T-cell (primary cell): ENCODE measurements around the gene PCDH12. TPM values are rescaled to one million over a fixed set of nuclear protein-coding genes. Genes with fewer than 3 reads are reported as not detected.
A peak's percentile ranks its signal among the peaks of the same experiment; 100 is the strongest.

ENCODE experiments used
- ATAC-seq, 4 experiments: fragments of 200-7000 bp in 3 of 4; fragments of 150-1000 bp in 1 of 4; cut with Tn5 transposase; replicated peaks in 1 of 4; 1 replicate in 3 of 4; 2 replicates in 1 of 4; pipeline ENCODE4 v1.10.0; 2021; ENCODE audit warnings: moderate library complexity in 3 of 4, mild to moderate bottlenecking in 2 of 4, moderate number of reproducible peaks in 1 of 4
- CTCF ChIA-PET, 2 donors: fragments of 300-600 bp; sonication (Branson Sonifier 250); formaldehyde crosslinking; loops; one replicate each; lab custom pipeline; 2022; ENCODE audit warnings: antibody characterized with exemption in 2 of 2; lab: Charles Lee
- POLR2A ChIA-PET, 2 donors: fragments of 300-600 bp; sonication (Branson Sonifier 250); formaldehyde crosslinking; loops; one replicate each; lab custom pipeline; 2022; ENCODE audit warnings: antibody characterized with exemption in 2 of 2; lab: Charles Lee
- DNase-seq, 35 experiments: peaks; one replicate each; pipeline versions ENCODE4 v3.0.0 to v3.0.0-alpha.2; 2013 to 2023
- H3K27ac ChIP-seq: one replicate; pipeline ENCODE4 v1.5.1; 2013; ENCODE audit warnings: low read length
- H3K27me3 ChIP-seq, 2 experiments: replicated peaks in 1 of 2; 1 replicate in 1 of 2; 2 replicates in 1 of 2; pipeline versions ENCODE4 v1.6.1 to v1.7.0; 2013; ENCODE audit warnings: low read length in 1 of 2, mixed read lengths in 1 of 2; ENCODE audit not compliant: control insufficient read depth in 2 of 2, insufficient read depth in 2 of 2; ENCODE audit errors: extremely low read depth in 1 of 2
- H3K36me3 ChIP-seq, 2 donors: 1 replicate in 1 of 2; 2 replicates in 1 of 2; pipeline versions ENCODE4 v1.6.1 to v1.7.0; 2013; ENCODE audit warnings: low read length in 1 of 2; ENCODE audit not compliant: control insufficient read depth in 2 of 2, insufficient read depth in 1 of 2; ENCODE audit errors: extremely low read depth in 1 of 2
- H3K4me1 ChIP-seq, 2 experiments: 1 replicate in 1 of 2; 2 replicates in 1 of 2; pipeline versions ENCODE4 v1.6.1 to v1.7.0; 2013; ENCODE audit warnings: low read length in 2 of 2, mixed read lengths in 1 of 2; ENCODE audit not compliant: insufficient read depth in 2 of 2, control insufficient read depth in 1 of 2; ENCODE audit errors: extremely low read depth in 1 of 2
- H3K4me3 ChIP-seq, 2 donors: 1 replicate in 1 of 2; 2 replicates in 1 of 2; pipeline versions ENCODE4 v1.5.1 to v1.7.0; 2013; ENCODE audit warnings: mild to moderate bottlenecking in 2 of 2, low read length in 1 of 2, moderate library complexity in 1 of 2; ENCODE audit not compliant: control insufficient read depth in 1 of 2; ENCODE audit errors: extremely low read depth in 1 of 2
- H3K9me3 ChIP-seq: 2 replicates; pipeline ENCODE4 v1.7.0; 2013
- H3K27ac Mint-ChIP-seq, 2 donors: one replicate each; pipeline ENCODE4 v1.8.0; 2020 to 2021; ENCODE audit warnings: mild to moderate bottlenecking in 2 of 2, mixed read lengths in 2 of 2
- H3K27me3 Mint-ChIP-seq, 2 donors: one replicate each; pipeline ENCODE4 v1.8.0; 2021 to 2022; ENCODE audit warnings: mixed read lengths in 2 of 2
- H3K36me3 Mint-ChIP-seq: one replicate; pipeline ENCODE4 v1.8.0; 2021; ENCODE audit warnings: mixed read lengths
- H3K4me1 Mint-ChIP-seq, 3 donors: one replicate each; pipeline ENCODE4 v1.8.0; 2020 to 2022; ENCODE audit warnings: mixed read lengths in 3 of 3, mild to moderate bottlenecking in 1 of 3
- H3K4me3 Mint-ChIP-seq, 3 donors: one replicate each; pipeline ENCODE4 v1.8.0; 2020 to 2022; ENCODE audit warnings: mild to moderate bottlenecking in 3 of 3, mixed read lengths in 3 of 3, moderate library complexity in 3 of 3
- H3K9me3 Mint-ChIP-seq, 3 donors: one replicate each; pipeline ENCODE4 v1.8.0; 2020 to 2022; ENCODE audit warnings: mixed read lengths in 3 of 3
- WGBS: methylation state at CpG from one replicate; pipeline ENCODE4 v1.1.5; 2013; ENCODE audit warnings: missing lambda C conversion rate; ENCODE audit not compliant: insufficient coverage; 5-methylcytosine and 5-hydroxymethylcytosine counted together
- total RNA-seq, 35 experiments: library from RNA in 6 of 35; stranded (reverse) in 6 of 35; fragments of 120-200 nt in 1 of 35; gene quantifications; one replicate each; pipeline versions ENCODE4 v1.2.1 to v1.2.4 and lab custom pipeline; 2013 to 2026

Gene PCDH12
- total RNA-seq, 5 donors from 2014 or later (not counting 1 experiment from before 2014, with no cell fraction given), result 0.07 to 0.09 TPM; not detected in 3

GRCh38 chr5:142000173-142000572 is 42.2 kb upstream of the PCDH12 start:
- Mint-ChIP-seq H3K9me3 (no peaks in the 10 kb centered on the region), H3K27ac (peak overlapping the region; percentile 32 to 44), H3K4me3 (no peak overlapping the region), H3K4me1 (peaks cover 18 to 21% (median 18%) of the 10 kb centered on the region in 3 donors), H3K27me3 (no peaks in the 10 kb centered on the region), H3K36me3 (peaks cover 36% of the 10 kb centered on the region)
- Histone ChIP-seq H3K36me3 (peaks cover 5 to 43% of the 10 kb centered on the region in 2 donors), H3K9me3 (no peaks in the 10 kb centered on the region), H3K27ac (no peak overlapping the region), H3K4me1 (peaks cover 7 to 16% of the 10 kb centered on the region in 2 experiments), H3K4me3 (no peak overlapping the region), H3K27me3 (no peaks in the 10 kb centered on the region)
- POLR2A ChIA-PET, result no interaction called here
- no CpG with 5 or more reads among the region's 1 CpG for WGBS
- no peak for ATAC-seq
- CTCF ChIA-PET, result interaction anchor here (0.6 to 1.1 kb wide), 6 partner anchors 9 to 146 kb away, joined by 3 to 6 read pairs (median 4); no protein-coding TSS in a partner anchor
- no peak for DNase-seq

- Mint-ChIP-seq H3K4me3 (no peak overlapping the region), H3K27ac (no peak overlapping the region), H3K9me3 (no peaks in the 10 kb centered on the region), H3K4me1 (peaks cover 4 to 9% (median 5%) of the 10 kb centered on the region in 3 donors), H3K36me3 (peaks cover 37% of the 10 kb centered on the region), H3K27me3 (no peaks in the 10 kb centered on the region)
- no peak for DNase-seq
- ChIA-PET POLR2A (interaction anchor here (0.6 to 1.1 kb wide), 2 partner anchors 10 to 95 kb away, joined by 3 to 12 read pairs; no protein-coding TSS in a partner anchor), CTCF (interaction anchor here in 1 of 2 donors (0.8 to 9.8 kb wide), 4 partner anchors 8 to 149 kb away, joined by 3 to 147 read pairs (median 4); partner anchors contain the start of gene GNPDA1)
- H3K27me3 ChIP-seq, result no peaks in the 10 kb centered on the region
- no peak overlapping the region for H3K27ac ChIP-seq
- H3K4me3 ChIP-seq, result no peak overlapping the region
- no peaks in the 10 kb centered on the region for H3K4me1 ChIP-seq
- H3K9me3 ChIP-seq, result no peaks in the 10 kb centered on the region
- peaks cover 0 to 47% of the 10 kb centered on the region in 2 donors for H3K36me3 ChIP-seq
- WGBS, result 83% methylated on average over 5 of the region's 6 CpGs
- ATAC-seq, result no peak
These were observed 39.5 kb upstream of the PCDH12 start for GRCh38 chr5:141997358-141997960.

GRCh38 chr5:141995656-141996055 is 37.7 kb upstream of the PCDH12 start:
- H3K27me3 Mint-ChIP-seq, result no peaks in the 10 kb centered on the region
- H3K36me3 ChIP-seq, result peaks cover 0 to 31% of the 10 kb centered on the region in 2 donors
- ATAC-seq (no peak), DNase-seq (no peak)
- H3K4me1 Mint-ChIP-seq, result peaks cover 6 to 9% (median 7%) of the 10 kb centered on the region in 3 donors
- no peak overlapping the region for H3K4me3 Mint-ChIP-seq
- no peak overlapping the region for H3K4me3 ChIP-seq
- ChIA-PET CTCF (interaction anchor here (0.7 to 9.8 kb wide), 5 partner anchors 16 to 151 kb away, joined by 3 to 147 read pairs (median 5); partner anchors contain the start of gene GNPDA1 (in 1 of the 2)), POLR2A (no interaction called here)
- no peaks in the 10 kb centered on the region for H3K9me3 Mint-ChIP-seq
- no peaks in the 10 kb centered on the region for H3K4me1 ChIP-seq
- no peaks in the 10 kb centered on the region for H3K9me3 ChIP-seq
- WGBS, result no CpG with 5 or more reads among the region's 3 CpGs
- no peak overlapping the region for H3K27ac ChIP-seq
- no peaks in the 10 kb centered on the region for H3K27me3 ChIP-seq
- H3K36me3 Mint-ChIP-seq, result peaks cover 27% of the 10 kb centered on the region
- no peak overlapping the region for H3K27ac Mint-ChIP-seq

- Mint-ChIP-seq H3K27me3 (no peaks in the 10 kb centered on the region), H3K4me3 (no peak overlapping the region), H3K9me3 (no peaks in the 10 kb centered on the region), H3K27ac (no peak overlapping the region), H3K36me3 (peaks cover 22% of the 10 kb centered on the region), H3K4me1 (peaks cover 5 to 9% (median 6%) of the 10 kb centered on the region in 3 donors)
- H3K27ac ChIP-seq, result no peak overlapping the region
- no peaks in the 10 kb centered on the region for H3K4me1 ChIP-seq
- no peak overlapping the region for H3K4me3 ChIP-seq
- peaks cover 0 to 26% of the 10 kb centered on the region in 2 donors for H3K36me3 ChIP-seq
- H3K9me3 ChIP-seq, result no peaks in the 10 kb centered on the region
- no peak for DNase-seq
- ChIA-PET CTCF (interaction anchor here (0.6 to 9.8 kb wide), 7 partner anchors 14 to 362 kb away, joined by 3 to 147 read pairs (median 5); partner anchors contain the start of gene GNPDA1 (in 1 of the 2)), POLR2A (interaction anchor here (0.6 kb wide), 3 partner anchors 13 to 675 kb away, joined by 7 to 12 read pairs (median 8); no protein-coding TSS in a partner anchor)
- WGBS, result 60% methylated on average over 3 of the region's 4 CpGs
- no peak for ATAC-seq
- H3K27me3 ChIP-seq, result no peaks in the 10 kb centered on the region
These were observed 36.6 kb upstream of the PCDH12 start for GRCh38 chr5:141994511-141995136.

- peaks cover 5 to 9% (median 6%) of the 10 kb centered on the region in 3 donors for H3K4me1 Mint-ChIP-seq
- H3K9me3 ChIP-seq, result no peaks in the 10 kb centered on the region
- peak; percentile 68 to 81 (median 74) for ATAC-seq
- WGBS, result no CpG with 5 or more reads among the region's 2 CpGs
- H3K4me3 Mint-ChIP-seq, result no peak overlapping the region
- no peaks in the 10 kb centered on the region for H3K4me1 ChIP-seq
- no peaks in the 10 kb centered on the region for H3K9me3 Mint-ChIP-seq
- CTCF ChIA-PET, result interaction anchor here (0.6 to 9.8 kb wide), 9 partner anchors 15 to 316 kb away, joined by 3 to 147 read pairs (median 5); no protein-coding TSS in a partner anchor
- no peak overlapping the region for H3K27ac ChIP-seq
- H3K4me3 ChIP-seq, result no peak overlapping the region
- peaks cover 28% of the 10 kb centered on the region for H3K36me3 Mint-ChIP-seq
- peak; percentile 35 to 89 (median 73) for DNase-seq
- POLR2A ChIA-PET, result interaction anchor here (0.6 kb wide), 3 partner anchors 10 to 571 kb away, joined by 3 read pairs; no protein-coding TSS in a partner anchor
- no peak overlapping the region for H3K27ac Mint-ChIP-seq
- H3K36me3 ChIP-seq, result peaks cover 0 to 26% of the 10 kb centered on the region in 2 donors
- H3K27me3 ChIP-seq, result no peaks in the 10 kb centered on the region
- no peaks in the 10 kb centered on the region for H3K27me3 Mint-ChIP-seq
These were observed 34.5 kb upstream of the PCDH12 start for GRCh38 chr5:141992349-141992963.

GRCh38 chr5:141989720-141990119 is 31.7 kb upstream of the PCDH12 start:
- H3K9me3 ChIP-seq, result no peaks in the 10 kb centered on the region
- ChIA-PET POLR2A (interaction anchor here (0.6 to 1.0 kb wide), 5 partner anchors 20 to 333 kb away, joined by 4 to 10 read pairs (median 7); no protein-coding TSS in a partner anchor), CTCF (interaction anchor here (0.5 to 9.8 kb wide), 25 partner anchors 8 to 704 kb away, joined by 3 to 147 read pairs (median 6); partner anchors contain the start of genes RNF14 (in 2 of the 2) and GNPDA1 (in 1 of the 2))
- no peak overlapping the region for H3K4me3 ChIP-seq
- Mint-ChIP-seq H3K4me3 (no peak overlapping the region), H3K36me3 (peaks cover 38% of the 10 kb centered on the region), H3K4me1 (peaks cover 3 to 7% (median 4%) of the 10 kb centered on the region in 3 donors), H3K9me3 (no peaks in the 10 kb centered on the region), H3K27me3 (no peaks in the 10 kb centered on the region), H3K27ac (no peak overlapping the region)
- ATAC-seq (no peak), DNase-seq (no peak)
- H3K4me1 ChIP-seq, result no peaks in the 10 kb centered on the region
- no peak overlapping the region for H3K27ac ChIP-seq
- no peaks in the 10 kb centered on the region for H3K27me3 ChIP-seq
- H3K36me3 ChIP-seq, result peaks cover 3 to 39% of the 10 kb centered on the region in 2 donors
- no CpG with 5 or more reads among the region's 1 CpG for WGBS
